GM12891 (cell line): ENCODE measurements around the gene PLS3.

Experiments
- DNase-seq: peaks from one replicate; pipeline ENCODE4 v3.0.0; 2011; ENCODE audit warnings: low spot score; ENCODE audit not compliant: insufficient read length
- FAIRE-seq: peaks from 2 replicates; lab custom pipeline; 2011; peaks lifted over from hg19 to GRCh38; lab: Jason Lieb, UNC
- PAX5 ChIP-seq: IDR thresholded peaks from 2 replicates; pipeline ENCODE4 v1.6.1; 2011; ENCODE audit warnings: low read length, moderate library complexity, mild to moderate bottlenecking; ENCODE audit not compliant: insufficient read depth, severe bottlenecking
- POLR2A ChIP-seq: IDR thresholded peaks from 2 replicates; pipeline ENCODE4 v1.6.1; 2011; ENCODE audit warnings: low read depth, low read length, control low read depth
- POLR2AphosphoS5 ChIP-seq: IDR thresholded peaks from 2 replicates; pipeline ENCODE4 v1.6.1; 2011; ENCODE audit warnings: low read depth, low read length, control low read depth
- POU2F2 ChIP-seq: IDR thresholded peaks from 2 replicates; pipeline ENCODE4 v1.6.1; 2011; ENCODE audit warnings: low read depth, mild to moderate bottlenecking, control low read depth, low read length, moderate library complexity
- SPI1 ChIP-seq: IDR thresholded peaks from 2 replicates; pipeline ENCODE4 v1.6.1; 2011; ENCODE audit warnings: low read depth, low read length, control low read depth
- TAF1 ChIP-seq: IDR thresholded peaks from 2 replicates; pipeline ENCODE4 v1.6.1; 2011; ENCODE audit warnings: low read depth, low read length, control low read depth

Gene PLS3

DNA sequence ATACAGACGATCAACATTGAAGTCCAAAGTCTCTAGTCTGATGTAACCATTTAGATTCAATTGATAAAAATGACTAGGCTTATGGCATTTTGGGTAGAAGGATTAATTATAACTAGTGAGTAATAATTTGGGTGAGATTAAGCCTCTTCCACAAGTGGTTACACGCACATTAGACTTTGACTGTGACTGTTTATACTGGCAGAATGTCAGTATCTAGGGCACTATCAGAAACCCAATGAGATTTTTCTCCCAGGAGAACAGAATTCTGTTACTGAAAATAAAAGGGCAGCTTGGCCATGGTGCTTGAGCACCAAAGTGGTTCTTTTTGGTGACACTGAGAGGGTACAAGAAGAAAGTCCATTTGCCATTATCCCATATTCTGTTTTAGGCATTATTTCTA lies 3.3 kb downstream of the PLS3 start:
- FAIRE-seq (no peak), DNase-seq (no peak)
- TF ChIP-seq PAX5: no peak

DNA sequence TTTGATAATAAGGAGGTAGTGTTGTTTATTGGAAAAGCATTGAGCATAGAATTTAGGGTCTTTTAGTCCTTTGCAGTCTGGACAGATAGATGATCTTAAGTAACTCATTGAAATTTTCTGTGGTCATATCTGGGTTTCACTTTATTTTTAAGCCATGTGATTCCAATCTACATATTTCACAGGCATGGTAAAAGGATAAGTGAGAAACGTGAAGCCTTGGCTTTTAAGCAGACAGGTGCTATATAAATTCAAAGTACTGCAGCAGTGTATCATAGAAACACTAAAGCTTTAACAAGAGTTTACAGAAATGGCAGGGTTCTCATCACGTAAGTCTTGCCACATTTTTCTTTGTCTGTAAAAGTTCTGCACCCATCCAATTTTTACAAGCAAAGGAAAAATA lies 4.9 kb downstream of the PLS3 start:
- DNase-seq: no peak
- TF ChIP-seq TAF1 (no peak), POLR2A (no peak), PAX5 (no peak), POLR2AphosphoS5 (no peak), SPI1 (no peak), POU2F2 (no peak)
- FAIRE-seq: no peak

GRCh38 chrX:115571712-115572111 lies 10.7 kb downstream of the PLS3 start:
- FAIRE-seq: no peak

DNA sequence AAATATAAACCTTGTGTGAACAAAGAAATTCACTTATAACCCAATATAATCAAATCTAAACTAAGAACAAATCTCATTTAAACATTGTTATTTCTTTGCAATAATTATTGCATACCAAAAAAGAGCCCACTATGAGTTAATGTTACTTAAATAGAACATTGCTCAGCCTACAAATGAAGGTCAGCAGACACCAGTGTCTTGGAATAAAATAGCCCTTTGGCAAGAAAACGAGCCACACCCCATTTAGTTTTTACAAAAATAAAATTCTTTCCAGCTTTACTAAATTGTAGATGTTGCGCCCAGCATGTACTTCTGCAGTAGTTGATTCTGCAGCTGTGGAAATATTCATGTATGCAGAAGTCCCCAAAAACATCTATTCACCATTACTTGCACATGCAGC lies 12.2 kb downstream of the PLS3 start:
- FAIRE-seq (no peak), DNase-seq (no peak)
- TF ChIP-seq POU2F2: no peak
- no peak for TF ChIP-seq POLR2A
- TF ChIP-seq POLR2AphosphoS5: no peak
- no peak for TF ChIP-seq TAF1

More at GRCh38 chrX:115571712-115572111, 10.7 kb downstream of the PLS3 start:
- no peak for DNase-seq
- TF ChIP-seq PAX5: no peak
- no peak for TF ChIP-seq POLR2A
- TF ChIP-seq POU2F2: no peak
- no peak for TF ChIP-seq POLR2AphosphoS5
- no peak for TF ChIP-seq SPI1
- no peak for TF ChIP-seq TAF1

DNA sequence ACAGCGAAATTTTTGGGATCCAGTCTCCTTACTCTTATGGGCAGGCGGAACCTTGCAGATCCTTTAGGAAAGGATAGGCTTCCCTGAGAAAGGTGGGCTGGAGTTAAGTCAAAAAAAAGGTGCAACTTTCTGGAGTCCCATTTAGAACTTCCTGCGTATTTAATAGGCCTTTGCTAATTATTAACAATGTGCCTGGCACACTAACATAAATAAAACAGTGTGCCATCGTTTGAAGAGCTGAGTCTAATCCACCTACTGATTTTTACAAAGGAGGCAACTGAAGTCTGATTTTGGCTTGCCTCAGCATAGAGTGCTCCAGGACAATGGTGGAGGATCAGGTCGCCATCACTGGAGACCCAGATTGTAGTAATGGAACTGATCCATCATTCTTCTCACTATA lies 15.7 kb downstream of the PLS3 start:
- no peak for FAIRE-seq

DNA sequence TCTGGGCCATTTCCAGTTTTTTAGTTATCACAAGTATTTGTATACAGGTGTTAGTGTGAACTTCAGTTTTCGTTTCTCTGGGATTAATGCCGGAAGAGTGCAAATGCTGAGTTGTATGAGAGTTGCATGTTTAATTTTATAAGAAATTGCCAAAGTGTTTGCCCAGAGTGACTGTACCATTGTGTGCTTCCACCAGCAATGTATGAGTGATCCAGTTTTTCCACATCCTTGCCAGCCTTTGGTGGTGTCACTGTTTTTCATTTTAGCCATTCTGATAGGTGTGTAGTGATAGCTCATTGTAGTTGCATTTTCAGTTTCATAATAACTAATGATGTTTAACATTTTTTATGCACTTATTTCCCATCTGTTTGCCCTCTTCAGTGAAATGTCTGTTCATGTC lies 18.4 kb downstream of the PLS3 start:
- FAIRE-seq: no peak
- DNase-seq: no peak
- TF ChIP-seq PAX5: no peak
- no peak for TF ChIP-seq TAF1
- TF ChIP-seq POLR2A: no peak
- no peak for TF ChIP-seq SPI1
- no peak for TF ChIP-seq POLR2AphosphoS5
- no peak for TF ChIP-seq POU2F2

More for the DNA sequence above, 15.7 kb downstream of the PLS3 start:
- DNase-seq: no peak
- TF ChIP-seq TAF1 (no peak), POLR2AphosphoS5 (no peak), POLR2A (no peak), POU2F2 (no peak), PAX5 (no peak), SPI1 (no peak)

GRCh38 chrX:115579786-115580294 lies 18.9 kb downstream of the PLS3 start:
- FAIRE-seq (no peak), DNase-seq (no peak)
- TF ChIP-seq TAF1 (no peak), SPI1 (no peak)

DNA sequence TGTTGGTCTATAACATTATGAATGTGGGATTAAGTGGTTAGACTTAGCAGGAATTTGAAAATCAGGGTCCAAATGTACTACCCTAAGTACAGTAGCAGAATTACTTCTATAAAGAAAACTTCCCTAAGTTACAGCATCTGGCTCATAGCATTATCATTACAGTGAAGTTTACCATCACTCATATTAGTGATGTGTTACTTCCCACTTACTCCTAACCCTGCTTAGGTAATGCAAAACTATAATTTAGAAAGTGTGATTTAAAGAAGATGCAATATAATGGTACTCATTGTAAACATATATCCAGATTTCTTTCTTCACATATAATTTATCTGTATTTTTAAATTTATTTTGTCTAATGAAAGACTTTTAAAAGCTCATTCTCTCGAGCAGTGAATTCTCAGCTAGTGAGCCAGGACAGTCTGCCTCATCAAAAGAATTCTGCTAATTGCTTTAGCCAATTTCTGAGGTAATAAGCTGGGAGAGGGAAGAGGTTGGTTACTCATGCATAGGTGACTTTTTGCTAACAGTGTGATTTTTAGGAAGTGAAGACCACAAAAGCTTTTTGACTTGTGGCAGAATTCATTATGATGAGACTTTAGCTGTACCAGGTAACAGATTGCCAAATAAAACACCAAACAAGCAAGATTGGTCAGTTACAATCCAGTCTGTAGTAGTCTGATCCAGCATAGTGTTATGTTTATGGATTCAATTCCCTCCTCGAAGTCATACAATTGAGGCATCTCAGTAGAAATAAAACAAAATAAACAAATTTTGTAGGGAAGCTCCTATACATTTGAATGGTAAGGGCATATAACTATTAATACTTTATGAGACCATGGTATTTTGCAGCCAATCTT lies 21.0 kb downstream of the PLS3 start:
- no peak for FAIRE-seq
- DNase-seq: no peak
- no peak for TF ChIP-seq PAX5
- no peak; the same call in 1 of the 2 replicates for TF ChIP-seq SPI1
- TF ChIP-seq TAF1: no peak
- TF ChIP-seq POLR2A: no peak
- no peak for TF ChIP-seq POLR2AphosphoS5
- TF ChIP-seq POU2F2: no peak

DNA sequence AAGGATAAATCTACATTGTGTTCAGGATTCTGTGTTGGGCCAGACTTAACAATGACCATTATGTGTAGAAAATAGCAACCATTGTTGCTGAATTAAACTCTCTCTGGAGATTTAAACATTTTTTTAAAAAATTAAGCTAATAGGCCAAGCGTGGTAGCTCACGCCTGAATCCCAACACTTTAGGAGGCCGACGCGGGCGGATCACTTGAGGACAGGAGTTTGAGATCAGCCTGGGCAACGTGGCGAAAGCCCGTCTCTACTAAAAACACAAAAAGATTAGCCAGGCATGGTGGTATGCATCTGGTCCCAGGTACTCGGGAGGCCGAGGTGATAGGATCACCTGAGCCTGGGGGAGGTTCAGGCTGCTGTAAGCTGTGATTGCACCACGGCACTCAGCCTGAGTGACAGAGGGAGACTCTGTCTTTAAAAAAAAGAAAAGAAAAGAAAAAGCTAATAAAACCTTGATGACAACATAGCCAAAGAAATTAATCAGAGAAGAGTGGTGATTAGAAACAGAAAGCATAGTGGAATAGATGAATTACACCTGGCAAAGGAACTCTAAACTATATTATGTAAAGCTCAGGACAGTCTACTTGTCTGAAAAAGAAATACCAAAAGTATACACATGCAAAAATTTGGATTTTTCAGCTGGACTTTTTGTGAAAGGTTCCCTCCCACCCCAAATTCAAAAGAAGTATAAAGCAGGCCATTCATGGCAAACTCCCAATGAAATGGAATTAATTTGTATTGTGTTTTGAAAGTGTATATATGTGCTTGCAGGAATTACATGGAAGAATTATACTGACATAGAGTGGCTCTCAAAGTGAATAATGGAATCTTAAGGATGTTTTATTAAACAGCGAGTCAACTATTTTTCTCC lies 21.9 kb downstream of the PLS3 start:
- TF ChIP-seq POU2F2: no peak
- FAIRE-seq (no peak), DNase-seq (no peak)

- FAIRE-seq (no peak), DNase-seq (no peak)
- TF ChIP-seq POU2F2 (no peak), TAF1 (no peak), POLR2AphosphoS5 (no peak)
Observed at GRCh38 chrX:115583496-115584004, 22.6 kb downstream of the PLS3 start.
